Measurements from ENCODE around the gene BAAT. TPM values are rescaled to one million over a fixed set of nuclear protein-coding genes. Genes with fewer than 3 reads are reported as not detected.
A peak's percentile ranks its signal among the peaks of the same experiment; 100 is the strongest.

Gene BAAT
- total and polyA plus RNA-seq, 2 of the 13 experiments (the other 11 are each of a cell fraction or from before 2014, with no cell fraction given): 0.71 to 7.9 TPM

- TF ChIP-seq SKIL (CRISPR knock-in tag; IDR thresholded peaks at IDR 0.05; ENCODE audit: borderline replicate concordance) (no peak), IRX3 (CRISPR knock-in tag; IDR thresholded peaks at IDR 0.05; ENCODE audit: borderline replicate concordance, low read depth) (peak; percentile 72; the same call in 1 of the 2 replicates), POLR2G (IDR thresholded peaks at IDR 0.05; ENCODE audit: low read depth, low read length) (no peak; the same call in 1 of the 2 replicates), BHLHE40 (IDR thresholded peaks at IDR 0.05; ENCODE audit: low read length) (peak; percentile 44), SNAPC2 (CRISPR knock-in tag; IDR thresholded peaks at IDR 0.05) (0 out of 2 replicates have a peak, but pooled peaks have one; percentile 41), ZNF547 (CRISPR knock-in tag; IDR thresholded peaks at IDR 0.05) (0 out of 2 replicates have a peak, but pooled peaks have one; percentile 45), ZBTB21 (CRISPR knock-in tag; IDR thresholded peaks at IDR 0.05) (no peak), ZNF709 (CRISPR knock-in tag; IDR thresholded peaks at IDR 0.05) (peak; percentile 53; the same call in 1 of the 2 replicates), GABPB1 (CRISPR knock-in tag; IDR thresholded peaks at IDR 0.05) (0 out of 2 replicates have a peak, but pooled peaks have one; percentile 5), ZNF292 (CRISPR knock-in tag; IDR thresholded peaks at IDR 0.05; ENCODE audit: borderline replicate concordance, low read depth) (0 out of 2 replicates have a peak, but pooled peaks have one; percentile 41), GFI1 (CRISPR knock-in tag; IDR thresholded peaks at IDR 0.05; ENCODE audit: borderline replicate concordance) (peak; percentile 5; the same call in 1 of the 2 replicates), ZMAT3 (CRISPR knock-in tag; conservative IDR thresholded peaks at IDR 0.05) (no peak), ZNF275 (CRISPR knock-in tag; IDR thresholded peaks at IDR 0.05; ENCODE audit: borderline replicate concordance) (no peak), HNRNPL (IDR thresholded peaks at IDR 0.05; ENCODE audit: low read depth, low read length) (no peak), KDM1A (CRISPR knock-in tag; IDR thresholded peaks at IDR 0.05) (no peak; the same call in 1 of the 2 replicates), ZNF781 (CRISPR knock-in tag; IDR thresholded peaks at IDR 0.05; ENCODE audit: borderline replicate concordance, not compliant biosample characterization) (peak; percentile 55), BRD4 (CRISPR knock-in tag; IDR thresholded peaks at IDR 0.05) (0 out of 2 replicates have a peak, but pooled peaks have one; percentile 64), FOXK1 (CRISPR knock-in tag; IDR thresholded peaks at IDR 0.05; ENCODE audit: borderline replicate concordance, low read depth) (peak; percentile 10; the same call in 1 of the 2 replicates), ZEB1 (IDR thresholded peaks at IDR 0.05; ENCODE audit: insufficient replicate concordance, low read depth) (peak; percentile 34), ZFY (CRISPR knock-in tag; IDR thresholded peaks at IDR 0.05) (0 out of 2 replicates have a peak, but pooled peaks have one; percentile 39), FOXJ3 (CRISPR knock-in tag; IDR thresholded peaks at IDR 0.05; ENCODE audit: borderline replicate concordance) (no peak), XBP1 (CRISPR knock-in tag; IDR thresholded peaks at IDR 0.05) (no peak), POLR2AphosphoS2 (IDR thresholded peaks at IDR 0.05; ENCODE audit: low read depth, low read length) (no peak), DNMT3B (CRISPR knock-in tag; conservative IDR thresholded peaks at IDR 0.05) (peak; percentile 72; the same call in 1 of the 2 replicates)
- TF ChIP-seq, protein P1, sequence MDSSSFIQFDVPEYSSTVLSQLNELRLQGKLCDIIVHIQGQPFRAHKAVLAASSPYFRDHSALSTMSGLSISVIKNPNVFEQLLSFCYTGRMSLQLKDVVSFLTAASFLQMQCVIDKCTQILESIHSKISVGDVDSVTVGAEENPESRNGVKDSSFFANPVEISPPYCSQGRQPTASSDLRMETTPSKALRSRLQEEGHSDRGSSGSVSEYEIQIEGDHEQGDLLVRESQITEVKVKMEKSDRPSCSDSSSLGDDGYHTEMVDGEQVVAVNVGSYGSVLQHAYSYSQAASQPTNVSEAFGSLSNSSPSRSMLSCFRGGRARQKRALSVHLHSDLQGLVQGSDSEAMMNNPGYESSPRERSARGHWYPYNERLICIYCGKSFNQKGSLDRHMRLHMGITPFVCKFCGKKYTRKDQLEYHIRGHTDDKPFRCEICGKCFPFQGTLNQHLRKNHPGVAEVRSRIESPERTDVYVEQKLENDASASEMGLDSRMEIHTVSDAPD (CRISPR knock-in tag; IDR thresholded peaks at IDR 0.05): 0 out of 2 replicates have a peak, but pooled peaks have one; percentile 48
These were observed 29.8 kb downstream of the BAAT start (continued) for GRCh38 chr9:101354765-101355708.

All from HepG2 (cell line).